T-cell (primary cell): ENCODE measurements around the gene PTPRC. TPM values are rescaled to one million over a fixed set of nuclear protein-coding genes. Genes with fewer than 3 reads are reported as not detected.
A peak's percentile ranks its signal among the peaks of the same experiment; 100 is the strongest.

Experiments
- ATAC-seq, 4 experiments: fragments of 200-7000 bp in 3 of 4; fragments of 150-1000 bp in 1 of 4; cut with Tn5 transposase; replicated peaks in 1 of 4; 1 replicate in 3 of 4; 2 replicates in 1 of 4; pipeline ENCODE4 v1.10.0; 2021; ENCODE audit warnings: moderate library complexity in 3 of 4, mild to moderate bottlenecking in 2 of 4, moderate number of reproducible peaks in 1 of 4
- CTCF ChIA-PET, 2 donors: fragments of 300-600 bp; sonication (Branson Sonifier 250); formaldehyde crosslinking; loops; one replicate each; lab custom pipeline; 2022; ENCODE audit warnings: antibody characterized with exemption in 2 of 2; lab: Charles Lee
- POLR2A ChIA-PET, 2 donors: fragments of 300-600 bp; sonication (Branson Sonifier 250); formaldehyde crosslinking; loops; one replicate each; lab custom pipeline; 2022; ENCODE audit warnings: antibody characterized with exemption in 2 of 2; lab: Charles Lee
- DNase-seq, 35 experiments: peaks; one replicate each; pipeline versions ENCODE4 v3.0.0 to v3.0.0-alpha.2; 2013 to 2023
- H3K27ac ChIP-seq: one replicate; pipeline ENCODE4 v1.5.1; 2013; ENCODE audit warnings: low read length
- H3K27me3 ChIP-seq, 2 experiments: replicated peaks in 1 of 2; 1 replicate in 1 of 2; 2 replicates in 1 of 2; pipeline versions ENCODE4 v1.6.1 to v1.7.0; 2013; ENCODE audit warnings: low read length in 1 of 2, mixed read lengths in 1 of 2; ENCODE audit not compliant: control insufficient read depth in 2 of 2, insufficient read depth in 2 of 2; ENCODE audit errors: extremely low read depth in 1 of 2
- H3K36me3 ChIP-seq, 2 donors: 1 replicate in 1 of 2; 2 replicates in 1 of 2; pipeline versions ENCODE4 v1.6.1 to v1.7.0; 2013; ENCODE audit warnings: low read length in 1 of 2; ENCODE audit not compliant: control insufficient read depth in 2 of 2, insufficient read depth in 1 of 2; ENCODE audit errors: extremely low read depth in 1 of 2
- H3K4me1 ChIP-seq, 2 experiments: 1 replicate in 1 of 2; 2 replicates in 1 of 2; pipeline versions ENCODE4 v1.6.1 to v1.7.0; 2013; ENCODE audit warnings: low read length in 2 of 2, mixed read lengths in 1 of 2; ENCODE audit not compliant: insufficient read depth in 2 of 2, control insufficient read depth in 1 of 2; ENCODE audit errors: extremely low read depth in 1 of 2
- H3K4me3 ChIP-seq, 2 donors: 1 replicate in 1 of 2; 2 replicates in 1 of 2; pipeline versions ENCODE4 v1.5.1 to v1.7.0; 2013; ENCODE audit warnings: mild to moderate bottlenecking in 2 of 2, low read length in 1 of 2, moderate library complexity in 1 of 2; ENCODE audit not compliant: control insufficient read depth in 1 of 2; ENCODE audit errors: extremely low read depth in 1 of 2
- H3K9me3 ChIP-seq: 2 replicates; pipeline ENCODE4 v1.7.0; 2013
- H3K27ac Mint-ChIP-seq, 2 donors: one replicate each; pipeline ENCODE4 v1.8.0; 2020 to 2021; ENCODE audit warnings: mild to moderate bottlenecking in 2 of 2, mixed read lengths in 2 of 2
- H3K27me3 Mint-ChIP-seq, 2 donors: one replicate each; pipeline ENCODE4 v1.8.0; 2021 to 2022; ENCODE audit warnings: mixed read lengths in 2 of 2
- H3K36me3 Mint-ChIP-seq: one replicate; pipeline ENCODE4 v1.8.0; 2021; ENCODE audit warnings: mixed read lengths
- H3K4me1 Mint-ChIP-seq, 3 donors: one replicate each; pipeline ENCODE4 v1.8.0; 2020 to 2022; ENCODE audit warnings: mixed read lengths in 3 of 3, mild to moderate bottlenecking in 1 of 3
- H3K4me3 Mint-ChIP-seq, 3 donors: one replicate each; pipeline ENCODE4 v1.8.0; 2020 to 2022; ENCODE audit warnings: mild to moderate bottlenecking in 3 of 3, mixed read lengths in 3 of 3, moderate library complexity in 3 of 3
- H3K9me3 Mint-ChIP-seq, 3 donors: one replicate each; pipeline ENCODE4 v1.8.0; 2020 to 2022; ENCODE audit warnings: mixed read lengths in 3 of 3
- WGBS: methylation state at CpG from one replicate; pipeline ENCODE4 v1.1.5; 2013; ENCODE audit warnings: missing lambda C conversion rate; ENCODE audit not compliant: insufficient coverage; 5-methylcytosine and 5-hydroxymethylcytosine counted together
- total RNA-seq, 35 experiments: library from RNA in 6 of 35; stranded (reverse) in 6 of 35; fragments of 120-200 nt in 1 of 35; gene quantifications; one replicate each; pipeline versions ENCODE4 v1.2.1 to v1.2.4 and lab custom pipeline; 2013 to 2026

PTPRC gene
- total RNA-seq = 100 to 1,000 TPM; 674 to 984 (median 781) TPM
- 1,335 TPM for total RNA-seq (2013)
- total RNA-seq (lab: John Stamatoyannopoulos, UW) = 659 to 2,518 (median 1,805) reads per million in 29 experiments

DNA sequence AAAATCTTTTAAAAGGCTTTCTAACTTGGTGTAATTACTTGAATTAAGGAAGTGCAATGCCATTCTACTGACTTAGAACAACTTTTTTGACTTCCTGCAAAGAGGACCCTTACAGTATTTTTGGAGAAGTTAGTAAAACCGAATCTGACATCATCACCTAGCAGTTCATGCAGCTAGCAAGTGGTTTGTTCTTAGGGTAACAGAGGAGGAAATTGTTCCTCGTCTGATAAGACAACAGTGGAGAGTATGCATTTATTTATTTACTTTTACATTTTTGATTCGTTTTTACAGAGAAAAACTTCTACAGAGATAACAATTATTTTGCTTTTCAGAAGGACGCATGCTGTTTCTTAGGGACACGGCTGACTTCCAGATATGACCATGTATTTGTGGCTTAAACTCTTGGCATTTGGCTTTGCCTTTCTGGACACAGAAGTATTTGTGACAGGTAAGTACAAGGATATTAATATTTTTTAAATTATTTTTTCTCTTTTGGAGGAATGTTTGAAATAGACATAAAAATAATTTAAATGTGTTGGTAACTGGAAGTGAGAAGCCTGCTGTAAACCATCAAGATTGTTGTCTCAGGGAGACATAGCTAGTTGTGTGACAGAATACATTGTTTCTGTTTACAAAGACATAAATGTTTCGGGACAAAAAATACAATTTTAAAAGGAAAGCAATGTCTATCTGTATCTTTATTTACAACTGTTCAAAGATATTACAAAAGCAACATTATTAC lies at the start of gene PTPRC:
Gene PTPRC, plus strand, starts transcription at position 147 of the 742 bp plus-strand sequence. Its CDS starts 229 bp downstream, at position 376.
- POLR2A ChIA-PET = interaction anchor here (0.6 to 6.8 kb wide), 9 partner anchors 12 to 45 kb away, joined by 3 to 86 read pairs (median 4); no protein-coding TSS in a partner anchor

GRCh38 chr1:198590454-198590853 lies 48.4 kb upstream of the PTPRC start:
- ChIA-PET POLR2A (no interaction called here), CTCF (no interaction called here)
- Mint-ChIP-seq H3K4me3 (no peak overlapping the region), H3K4me1 (peaks cover 11 to 20% (median 14%) of the 10 kb centered on the region in 3 donors), H3K27me3 (no peaks in the 10 kb centered on the region), H3K36me3 (peaks cover 13% of the 10 kb centered on the region), H3K9me3 (peaks cover 9 to 25% (median 11%) of the 10 kb centered on the region in 3 donors), H3K27ac (no peak overlapping the region)
- no peak for DNase-seq
- H3K9me3 ChIP-seq = peaks cover 9% of the 10 kb centered on the region
- H3K36me3 ChIP-seq = no peaks in the 10 kb centered on the region
- no peak overlapping the region for H3K4me3 ChIP-seq
- H3K27ac ChIP-seq = no peak overlapping the region
- no peaks in the 10 kb centered on the region for H3K27me3 ChIP-seq
- peaks cover 0 to 5% of the 10 kb centered on the region in 2 experiments for H3K4me1 ChIP-seq
- no peak for ATAC-seq

More for the DNA sequence above, at the start of gene PTPRC:
- Histone ChIP-seq H3K9me3 (no peaks in the 10 kb centered on the region), H3K4me1 (peaks cover 19 to 48% of the 10 kb centered on the region in 2 experiments), H3K27me3 (no peaks in the 10 kb centered on the region), H3K36me3 (peaks cover 0 to 24% of the 10 kb centered on the region in 2 donors), H3K27ac (peak within 1 kb of the TSS; percentile 85), H3K4me3 (peak within 1 kb of the TSS; percentile 70 to 80)
- ATAC-seq = peak; percentile 76 to 84 (median 81)
- peak in 4 of 35 experiments; percentile 23 to 76 (median 26) for DNase-seq
- WGBS = no CpG with 5 or more reads among the region's 6 CpGs
- H3K36me3 Mint-ChIP-seq = peaks cover 33% of the 10 kb centered on the region
- H3K4me3 Mint-ChIP-seq = peak within 1 kb of the TSS; percentile 79 to 98 (median 81)
- no peaks in the 10 kb centered on the region for H3K27me3 Mint-ChIP-seq
- peaks cover 52 to 70% (median 59%) of the 10 kb centered on the region in 3 donors for H3K4me1 Mint-ChIP-seq
- peak within 1 kb of the TSS; percentile 95 to 99 for H3K27ac Mint-ChIP-seq
- CTCF ChIA-PET = interaction anchor here (0.6 to 2.1 kb wide), 14 partner anchors 11 to 119 kb away, joined by 3 to 13 read pairs (median 4); no protein-coding TSS in a partner anchor
- peaks cover 0 to 6% (median 0%) of the 10 kb centered on the region in 3 donors for H3K9me3 Mint-ChIP-seq

DNA sequence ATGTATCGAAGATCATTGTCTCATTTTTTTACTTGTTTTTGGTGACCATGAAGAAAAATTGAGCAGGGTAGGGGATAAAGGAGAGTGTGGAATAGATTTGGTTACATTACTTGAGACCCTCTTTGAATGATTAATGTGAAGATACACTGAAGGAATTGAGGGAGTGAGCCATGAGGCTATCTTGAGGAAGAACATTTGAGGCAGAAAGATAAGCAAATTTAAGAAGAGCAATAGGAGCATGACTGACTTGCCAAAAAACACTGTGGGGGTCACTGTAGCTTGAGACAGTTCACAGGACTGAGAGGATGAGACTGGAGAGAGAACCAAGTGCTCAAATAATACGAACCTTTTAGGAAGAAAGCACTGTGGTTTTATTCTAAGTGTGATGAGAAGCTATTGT lies 43.1 kb upstream of the PTPRC start:
- ChIA-PET POLR2A (interaction anchor here in 1 of 2 donors (0.6 to 1.0 kb wide), 3 partner anchors 10 to 68 kb away, joined by 3 to 5 read pairs (median 3); no protein-coding TSS in a partner anchor), CTCF (interaction anchor here in 1 of 2 donors (0.6 to 1.1 kb wide), 3 partner anchors 40 to 672 kb away, joined by 3 read pairs; no protein-coding TSS in a partner anchor)
- 95% methylated on average over 2 of the region's 2 CpGs for WGBS
- Mint-ChIP-seq H3K27me3 (no peaks in the 10 kb centered on the region), H3K4me1 (peaks cover 60 to 72% (median 62%) of the 10 kb centered on the region in 3 donors), H3K4me3 (peak overlapping the region in 1 of 3 donors; percentile 48), H3K36me3 (peaks cover 3% of the 10 kb centered on the region), H3K27ac (peak overlapping the region in 1 of 2 donors; percentile 40), H3K9me3 (peaks cover 0 to 6% (median 0%) of the 10 kb centered on the region in 3 donors)
- no peak for DNase-seq
- no peak overlapping the region for H3K27ac ChIP-seq
- no peaks in the 10 kb centered on the region for H3K36me3 ChIP-seq
- no peaks in the 10 kb centered on the region for H3K9me3 ChIP-seq
- H3K4me1 ChIP-seq = peaks cover 21 to 35% of the 10 kb centered on the region in 2 experiments
- no peak for ATAC-seq
- H3K27me3 ChIP-seq = no peaks in the 10 kb centered on the region
- no peak overlapping the region for H3K4me3 ChIP-seq

GRCh38 chr1:198597690-198598430 lies 41.0 kb upstream of the PTPRC start:
- Histone ChIP-seq H3K9me3 (no peaks in the 10 kb centered on the region), H3K4me1 (peaks cover 21 to 44% of the 10 kb centered on the region in 2 experiments), H3K36me3 (no peaks in the 10 kb centered on the region), H3K27ac (peak overlapping the region; percentile 27), H3K4me3 (no peak overlapping the region), H3K27me3 (no peaks in the 10 kb centered on the region)
- ChIA-PET CTCF (interaction anchor here (0.5 to 1.0 kb wide), 3 partner anchors 88 to 732 kb away, joined by 3 to 4 read pairs (median 3); no protein-coding TSS in a partner anchor), POLR2A (interaction anchor here in 1 of 2 donors (0.6 kb wide), 1 partner anchor 1940 kb away, joined by 3 read pairs; no protein-coding TSS in a partner anchor)
- H3K4me1 Mint-ChIP-seq = peaks cover 81 to 93% (median 83%) of the 10 kb centered on the region in 3 donors
- DNase-seq = peak in 5 of 35 experiments; percentile 9 to 45 (median 22)
- H3K4me3 Mint-ChIP-seq = peak overlapping the region; percentile 57 to 62 (median 60)
- H3K36me3 Mint-ChIP-seq = peaks cover 6% of the 10 kb centered on the region
- no CpG with 5 or more reads among the region's 7 CpGs for WGBS
- peak overlapping the region; percentile 95 to 98 for H3K27ac Mint-ChIP-seq
- ATAC-seq = peak; percentile 56 to 73 (median 64)
- H3K9me3 Mint-ChIP-seq = peaks cover 0 to 12% (median 0%) of the 10 kb centered on the region in 3 donors
- H3K27me3 Mint-ChIP-seq = no peaks in the 10 kb centered on the region

DNA sequence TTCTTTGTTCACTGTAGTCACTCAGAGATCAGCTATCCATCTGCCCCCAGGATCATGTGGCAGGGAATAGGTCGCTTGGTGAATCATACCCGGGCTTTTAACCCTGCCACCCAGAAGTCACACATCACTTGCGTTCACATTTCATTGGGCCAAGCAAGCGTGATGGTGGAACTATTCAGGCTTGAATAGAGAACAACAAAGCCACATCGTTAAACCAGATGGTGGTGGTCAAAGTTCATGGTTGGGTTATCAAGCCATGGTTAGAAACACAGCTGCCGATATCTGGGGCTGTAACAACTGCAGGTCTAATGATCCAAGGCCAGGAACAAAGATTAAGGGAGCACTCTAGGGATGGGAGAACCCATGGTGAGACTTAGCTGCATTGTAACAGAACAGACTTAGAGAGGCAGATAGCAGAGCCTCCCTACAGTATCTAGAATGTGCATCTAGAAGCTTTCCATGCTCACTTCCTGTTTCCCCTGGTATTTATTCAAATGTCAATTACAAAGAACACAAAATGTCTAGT lies 40.0 kb upstream of the PTPRC start:
- no peaks in the 10 kb centered on the region for H3K36me3 ChIP-seq
- DNase-seq = no peak
- peak overlapping the region; percentile 95 to 98 for H3K27ac Mint-ChIP-seq
- CTCF ChIA-PET = interaction anchor here (0.5 to 1.0 kb wide), 3 partner anchors 75 to 733 kb away, joined by 3 to 4 read pairs (median 3); no protein-coding TSS in a partner anchor
- ATAC-seq = peak; percentile 40 to 68 (median 52)
- H3K27me3 Mint-ChIP-seq = no peaks in the 10 kb centered on the region
- H3K27me3 ChIP-seq = no peaks in the 10 kb centered on the region
- peaks cover 21 to 46% of the 10 kb centered on the region in 2 experiments for H3K4me1 ChIP-seq
- H3K27ac ChIP-seq = peak overlapping the region; percentile 27
- peaks cover 85 to 91% (median 88%) of the 10 kb centered on the region in 3 donors for H3K4me1 Mint-ChIP-seq
- POLR2A ChIA-PET = interaction anchor here in 1 of 2 donors (0.5 to 0.6 kb wide), 2 partner anchors 200 to 1939 kb away, joined by 3 read pairs; no protein-coding TSS in a partner anchor
- H3K4me3 Mint-ChIP-seq = peak overlapping the region; percentile 21 to 57 (median 48)
- H3K9me3 ChIP-seq = no peaks in the 10 kb centered on the region
- WGBS = 85% methylated on average over 3 of the region's 6 CpGs
- peaks cover 6% of the 10 kb centered on the region for H3K36me3 Mint-ChIP-seq
- no peak overlapping the region for H3K4me3 ChIP-seq
- H3K9me3 Mint-ChIP-seq = peaks cover 0 to 12% (median 0%) of the 10 kb centered on the region in 3 donors
